Measurements from ENCODE around the gene ADGRG6.
"Not testable (repeated sequence)": the region's sequence is repeated elsewhere in the genome, so short reads cannot be mapped to it uniquely, and the experiment has no call there.

Gene ADGRG6

GRCh38 chr6:142404751-142405150 is 102.9 kb downstream of the ADGRG6 start:
- FAIRE-seq = no peak
- no peak for DNase-seq (ENCODE audit: low spot score)

- no peak for FAIRE-seq
- DNase-seq (ENCODE audit: low spot score) = no peak
Observed at GRCh38 chr6:142406131-142406530, 104.3 kb downstream of the ADGRG6 start.

GRCh38 chr6:142407685-142408273 is 106.0 kb downstream of the ADGRG6 start:
- FAIRE-seq (no peak), DNase-seq (ENCODE audit: low spot score) (no peak)

- DNase-seq (ENCODE audit: low spot score) (no peak), FAIRE-seq (no peak)
Observed at GRCh38 chr6:142408409-142408808, 106.6 kb downstream of the ADGRG6 start.

- no peak for DNase-seq (ENCODE audit: low spot score)
- no peak for FAIRE-seq
Observed at GRCh38 chr6:142409794-142410193, 108.0 kb downstream of the ADGRG6 start.

GRCh38 chr6:142411145-142411544 is 109.3 kb downstream of the ADGRG6 start:
- DNase-seq (ENCODE audit: low spot score) (no peak), FAIRE-seq (no peak)

- no peak for DNase-seq (ENCODE audit: low spot score)
Observed at GRCh38 chr6:142412241-142412640, 110.4 kb downstream of the ADGRG6 start.

GRCh38 chr6:142412658-142413057 is 110.9 kb downstream of the ADGRG6 start:
- DNase-seq (ENCODE audit: low spot score) (no peak), FAIRE-seq (no peak)

More at GRCh38 chr6:142412241-142412640, 110.4 kb downstream of the ADGRG6 start:
- no peak for FAIRE-seq

- no peak for DNase-seq (ENCODE audit: low spot score)
Observed at GRCh38 chr6:142413111-142413510, 111.3 kb downstream of the ADGRG6 start.

GRCh38 chr6:142414462-142415250 is 112.8 kb downstream of the ADGRG6 start:
- no peak for DNase-seq (ENCODE audit: low spot score)
- no peak for FAIRE-seq

More at GRCh38 chr6:142413111-142413510, 111.3 kb downstream of the ADGRG6 start:
- no peak for FAIRE-seq

GRCh38 chr6:142416179-142416578 is 114.4 kb downstream of the ADGRG6 start:
- no peak for FAIRE-seq
- DNase-seq (ENCODE audit: low spot score) = peak; percentile 64

- no peak for FAIRE-seq
- no peak for DNase-seq (ENCODE audit: low spot score)
Observed at GRCh38 chr6:142416686-142417085, 114.9 kb downstream of the ADGRG6 start.

GRCh38 chr6:142417331-142417750 is 115.5 kb downstream of the ADGRG6 start:
- DNase-seq (ENCODE audit: low spot score) (no peak), FAIRE-seq (no peak)

GRCh38 chr6:142419071-142419470 is 117.3 kb downstream of the ADGRG6 start:
- FAIRE-seq = no peak
- no peak for DNase-seq (ENCODE audit: low spot score)

GRCh38 chr6:142420802-142421201 is 119.0 kb downstream of the ADGRG6 start:
- FAIRE-seq = no peak
- DNase-seq (ENCODE audit: low spot score) = no peak

GRCh38 chr6:142421285-142422117 is 119.7 kb downstream of the ADGRG6 start:
- DNase-seq (ENCODE audit: low spot score) (no peak), FAIRE-seq (no peak)

GRCh38 chr6:142426444-142427132 is 124.8 kb downstream of the ADGRG6 start:
- not testable (repeated sequence) for FAIRE-seq; DNase-seq (ENCODE audit: low spot score)

- FAIRE-seq = not testable (repeated sequence)
Observed at GRCh38 chr6:142428468-142428867, 126.7 kb downstream of the ADGRG6 start.

GRCh38 chr6:142429195-142429594 is 127.4 kb downstream of the ADGRG6 start:
- DNase-seq (ENCODE audit: low spot score) (no peak), FAIRE-seq (no peak)

More at GRCh38 chr6:142428468-142428867, 126.7 kb downstream of the ADGRG6 start:
- DNase-seq (ENCODE audit: low spot score) = not testable (repeated sequence)

- no peak for DNase-seq (ENCODE audit: low spot score)
- no peak for FAIRE-seq
Observed at GRCh38 chr6:142433419-142433818, 131.6 kb downstream of the ADGRG6 start.

GRCh38 chr6:142438898-142439297 is 137.1 kb downstream of the ADGRG6 start:
- no peak for FAIRE-seq

More at GRCh38 chr6:142438898-142439297, 137.1 kb downstream of the ADGRG6 start:
- no peak for DNase-seq (ENCODE audit: low spot score)

All from urothelium cell line (cell line).